Activated CD8-positive, alpha-beta memory T cell treated with anti-CD3 and anti-CD28 coated beads for 4 hours (primary cell): ENCODE measurements around the gene SLIT1.

Experiments
- DNase-seq, 2 donors: peaks; one replicate each; pipeline ENCODE4 v3.0.0-alpha.2; 2020; ENCODE audit warnings: low read depth in 2 of 2

SLIT1 gene

GRCh38 chr10:97063271-97063982 lies 122.3 kb downstream of the SLIT1 start:
- no peak for DNase-seq

- DNase-seq, result no peak
These were observed 123.3 kb downstream of the SLIT1 start for GRCh38 chr10:97062456-97062855.

- DNase-seq, result no peak
These were observed 123.7 kb downstream of the SLIT1 start for GRCh38 chr10:97062046-97062445.

GRCh38 chr10:97061423-97061822 lies 124.3 kb downstream of the SLIT1 start:
- DNase-seq, result no peak

GRCh38 chr10:97060441-97061084 lies 125.2 kb downstream of the SLIT1 start:
- DNase-seq, result no peak

- no peak for DNase-seq
These were observed 125.9 kb downstream of the SLIT1 start for GRCh38 chr10:97059872-97060205.

GRCh38 chr10:97059006-97059871 lies 126.5 kb downstream of the SLIT1 start:
- DNase-seq, result no peak

- no peak for DNase-seq
These were observed 127.2 kb downstream of the SLIT1 start for GRCh38 chr10:97058521-97058920.

GRCh38 chr10:97057491-97058235 lies 128.1 kb downstream of the SLIT1 start:
- no peak for DNase-seq

GRCh38 chr10:97056003-97056630 lies 129.6 kb downstream of the SLIT1 start:
- DNase-seq, result no peak

GRCh38 chr10:97053276-97053675 lies 132.5 kb downstream of the SLIT1 start:
- DNase-seq, result no peak

GRCh38 chr10:97050956-97051496 lies 134.7 kb downstream of the SLIT1 start:
- no peak for DNase-seq

GRCh38 chr10:97050205-97050745 lies 135.5 kb downstream of the SLIT1 start:
- no peak for DNase-seq

- DNase-seq, result no peak
These were observed 136.1 kb downstream of the SLIT1 start for GRCh38 chr10:97049670-97050069.

GRCh38 chr10:97048649-97049427 lies 136.9 kb downstream of the SLIT1 start:
- no peak for DNase-seq

GRCh38 chr10:97047788-97048187 lies 138.0 kb downstream of the SLIT1 start:
- DNase-seq, result no peak

GRCh38 chr10:97047083-97047736 lies 138.5 kb downstream of the SLIT1 start:
- DNase-seq, result no peak

- no peak for DNase-seq
These were observed 139.2 kb downstream of the SLIT1 start for GRCh38 chr10:97046456-97047082.

- no peak for DNase-seq
These were observed 142.2 kb downstream of the SLIT1 start for GRCh38 chr10:97043563-97043855.
